NCI-H82 (cell line): ENCODE data around the gene FARP2.
"Not testable (repeated sequence)": the region's sequence is repeated elsewhere in the genome, so short reads cannot be mapped to it uniquely, and the experiment has no call there.

Source experiments
- DNase-seq: peaks from one replicate; lab custom pipeline; 2025; lab: John Stamatoyannopoulos, UW

FARP2 gene

GRCh38 chr2:241505086-241505780 lies 149.1 kb downstream of the FARP2 start:
- no peak for DNase-seq

- peak; percentile 34 for DNase-seq
These were observed 149.7 kb downstream of the FARP2 start for GRCh38 chr2:241505781-241506201.

- not testable (repeated sequence) for DNase-seq
These were observed 150.2 kb downstream of the FARP2 start for GRCh38 chr2:241506317-241506716.

- peak; percentile 53 for DNase-seq
These were observed 150.8 kb downstream of the FARP2 start for GRCh38 chr2:241506793-241507429.

GRCh38 chr2:241507430-241508239 lies 151.6 kb downstream of the FARP2 start:
- peak; percentile 78 for DNase-seq

GRCh38 chr2:241508240-241509154 lies 152.4 kb downstream of the FARP2 start, which contains the start of gene STK25:
STK25 (minus strand) TSS chr2:241508584; CDS start chr2:241508035, 549 bp downstream.
- peak; percentile 99 for DNase-seq

- DNase-seq, result no peak
These were observed 153.2 kb downstream of the FARP2 start for GRCh38 chr2:241509155-241509784.

GRCh38 chr2:241511091-241511741 lies 155.1 kb downstream of the FARP2 start:
- DNase-seq, result no peak

GRCh38 chr2:241514553-241514952 lies 158.5 kb downstream of the FARP2 start:
- DNase-seq, result no peak

GRCh38 chr2:241514986-241515737 lies 159.1 kb downstream of the FARP2 start:
- no peak for DNase-seq

- no peak for DNase-seq
These were observed 160.5 kb downstream of the FARP2 start for GRCh38 chr2:241516520-241516965.

GRCh38 chr2:241517297-241517696 lies 161.2 kb downstream of the FARP2 start:
- DNase-seq, result no peak

- DNase-seq, result peak; percentile 44
These were observed 163.6 kb downstream of the FARP2 start for GRCh38 chr2:241519669-241520068.

GRCh38 chr2:241522477-241522876 lies 166.4 kb downstream of the FARP2 start:
- no peak for DNase-seq

- DNase-seq, result not testable (repeated sequence)
These were observed 170.0 kb downstream of the FARP2 start for GRCh38 chr2:241525818-241526780.

- DNase-seq, result no peak
These were observed 174.5 kb downstream of the FARP2 start for GRCh38 chr2:241530571-241530970.

GRCh38 chr2:241531161-241531722 lies 175.2 kb downstream of the FARP2 start:
- no peak for DNase-seq

GRCh38 chr2:241532168-241532567 lies 176.1 kb downstream of the FARP2 start:
- DNase-seq, result no peak
